Measurements from ENCODE around the gene PDE2A. TPM values are rescaled to one million over a fixed set of nuclear protein-coding genes. Genes with fewer than 3 reads are reported as not detected.

The PDE2A gene
- total RNA-seq, 1 experiment from 2014 or later, result 0.74 TPM

- TF ChIP-seq CTCF (IDR thresholded peaks at IDR 0.05) (no peak), TCF7L2 (IDR thresholded peaks at IDR 0.05; ENCODE audit: low read depth, low read length) (no peak), SIN3A (IDR thresholded peaks at IDR 0.05; ENCODE audit: borderline replicate concordance, insufficient read depth, low read depth, low read length) (no peak), REST (IDR thresholded peaks at IDR 0.05; ENCODE audit: insufficient read depth in 1 of 2, low read depth in 2 of 2, low read length in 1 of 2) (no peak), POLR2AphosphoS5 (IDR thresholded peaks at IDR 0.05; ENCODE audit: low read depth, low read length) (no peak)
- no TSS peak for BruUV-seq (replicated peaks)
- POLR2A ChIA-PET, result no interaction called here
- no peaks in the 10 kb centered on the region for H3K27me3 ChIP-seq (ENCODE audit: control insufficient read depth, insufficient read depth, low read length)
- H3K27ac ChIP-seq (ENCODE audit: low read length), result no peak overlapping the region
- no peaks in the 10 kb centered on the region for H3K9me3 ChIP-seq (ENCODE audit: control insufficient read depth, insufficient read depth, low read depth, low read length)
- no peaks in the 10 kb centered on the region for H3K4me1 ChIP-seq (ENCODE audit: control insufficient read depth, insufficient read depth, low read length)
- CTCF ChIA-PET, result no interaction called here
- DNase-seq (ENCODE audit: low read depth, low spot score), result no peak
- intact Hi-C loops (cut with micrococcal nuclease; ENCODE audit: unreplicated experiment), result no loop called here
- H3K4me3 ChIP-seq (ENCODE audit: low read depth in 2 of 2, low read length in 2 of 2), result no peak overlapping the region
- in situ Hi-C loops (cut with HindIII; ENCODE audit: low pct_unique_long_range_greater_than_20kb, low sequenced_read_pairs), result no loop called here
- no peak for ATAC-seq
- H3K36me3 ChIP-seq (ENCODE audit: control insufficient read depth, insufficient read depth, low read length), result no peaks in the 10 kb centered on the region
These were observed 35.4 kb upstream of the PDE2A start for GRCh38 chr11:72709478-72710238.

- POLR2A ChIA-PET, result no interaction called here
- Histone ChIP-seq H3K27ac (ENCODE audit: low read length) (no peak overlapping the region), H3K36me3 (ENCODE audit: control insufficient read depth, insufficient read depth, low read length) (no peaks in the 10 kb centered on the region), H3K9me3 (ENCODE audit: control insufficient read depth, insufficient read depth, low read depth, low read length) (no peaks in the 10 kb centered on the region), H3K4me1 (ENCODE audit: control insufficient read depth, insufficient read depth, low read length) (no peaks in the 10 kb centered on the region), H3K4me3 (ENCODE audit: low read depth in 2 of 2, low read length in 2 of 2) (no peak overlapping the region), H3K27me3 (ENCODE audit: control insufficient read depth, insufficient read depth, low read length) (no peaks in the 10 kb centered on the region)
- CTCF ChIA-PET, result no interaction called here
- no peak for TF ChIP-seq TCF7L2 (IDR thresholded peaks at IDR 0.05; ENCODE audit: low read depth, low read length)
- no peak for TF ChIP-seq POLR2AphosphoS5 (IDR thresholded peaks at IDR 0.05; ENCODE audit: low read depth, low read length)
- TF ChIP-seq REST (IDR thresholded peaks at IDR 0.05; ENCODE audit: insufficient read depth in 1 of 2, low read depth in 2 of 2, low read length in 1 of 2), result no peak
- TF ChIP-seq CTCF (IDR thresholded peaks at IDR 0.05), result no peak
- TF ChIP-seq SIN3A (IDR thresholded peaks at IDR 0.05; ENCODE audit: borderline replicate concordance, insufficient read depth, low read depth, low read length), result no peak
- no peak for DNase-seq (ENCODE audit: low read depth, low spot score)
- BruUV-seq (replicated peaks), result no TSS peak
- no peak for ATAC-seq
- intact Hi-C loops (cut with micrococcal nuclease; ENCODE audit: unreplicated experiment) (no loop called here), in situ Hi-C loops (cut with HindIII; ENCODE audit: low pct_unique_long_range_greater_than_20kb, low sequenced_read_pairs) (no loop called here)
These were observed 32.8 kb upstream of the PDE2A start for GRCh38 chr11:72707032-72707431.

Measured in Panc1 (cell line).